HepG2 (cell line): Measurements from ENCODE around the gene PTAR1. TPM values are rescaled to one million over a fixed set of nuclear protein-coding genes. Genes with fewer than 3 reads are reported as not detected.

ENCODE experiments used
- ATAC-seq: fragments of 200-7000 bp; cut with Tn5 transposase; 3 replicates; pipeline ENCODE4 v1.9.1; 2020; ENCODE audit warnings: mild to moderate bottlenecking, moderate library complexity
- BruUV-seq: library from RNA; stranded (reverse); fragments of 400-500 nt; replicated peaks from 2 replicates; lab custom pipeline; 2021; lab: Mats Ljungman, UMichigan
- CTCF ChIA-PET: fragments of 300-600 bp; formaldehyde crosslinking; extraction: SDS; loops from one replicate; lab custom pipeline; 2021; ENCODE audit warnings: low total read pairs, inconsistent platforms, low intra/inter-chr PET ratio; lab: Yijun Ruan, JAX
- POLR2A ChIA-PET: fragments of 350-600 bp; sonication (Branson Sonifier 250); formaldehyde crosslinking; loops from one replicate; lab custom pipeline; 2020; ENCODE audit warnings: antibody characterized with exemption, inconsistent platforms; lab: Yijun Ruan, JAX
- DNase-seq: peaks from one replicate; pipeline ENCODE4 v3.0.0-alpha.2; 2015; ENCODE audit warnings: low spot score
- FAIRE-seq: peaks from 3 replicates; lab custom pipeline; 2011; peaks lifted over from hg19 to GRCh38; lab: Jason Lieb, UNC
- H2AFZ ChIP-seq: one replicate; pipeline ENCODE4 v1.6.1; 2011; ENCODE audit warnings: low read length, inconsistent platforms
- H3K27ac ChIP-seq: fragments of 300-600 bp; 3 replicates; pipeline ENCODE4 v1.8.0; 2011; ENCODE audit warnings: mixed run types, mild to moderate bottlenecking, mixed read lengths, low read length, inconsistent platforms; ENCODE audit not compliant: insufficient read depth; ENCODE audit errors: extremely low read length
- H3K27me3 ChIP-seq, 2 experiments: fragments of 200-600 bp in 1 of 2; 2 replicates in 1 of 2; 3 replicates in 1 of 2; pipeline versions ENCODE4 v1.6.0 to v1.8.0; 2011; ENCODE audit warnings: low read length in 2 of 2, mild to moderate bottlenecking in 2 of 2, moderate library complexity in 2 of 2, inconsistent platforms in 1 of 2; ENCODE audit not compliant: insufficient read depth in 2 of 2, control insufficient read depth in 1 of 2
- H3K36me3 ChIP-seq, 2 experiments: fragments of 200-600 bp in 1 of 2; replicated peaks in 1 of 2; 2 replicates in 1 of 2; 3 replicates in 1 of 2; pipeline versions ENCODE4 v1.5.1 to v1.8.0; 2011; ENCODE audit warnings: low read length in 2 of 2, inconsistent platforms in 1 of 2; ENCODE audit not compliant: insufficient read depth in 2 of 2, control insufficient read depth in 1 of 2
- H3K4me1 ChIP-seq: 2 replicates; pipeline ENCODE4 v1.5.1; 2012; ENCODE audit warnings: low read length, inconsistent platforms; ENCODE audit not compliant: insufficient read depth
- H3K4me2 ChIP-seq: 2 replicates; pipeline ENCODE4 v1.6.0; 2011; ENCODE audit warnings: low read depth, low read length, inconsistent platforms
- H3K4me3 ChIP-seq, 3 experiments: fragments of 200-600 bp in 1 of 3; sonication (generic), shearing (Covaris generic) in 1 of 3; replicated peaks in 1 of 3; 2 replicates each; pipeline ENCODE4 v1.5.1; 2011 to 2016; ENCODE audit warnings: low read length in 3 of 3, inconsistent platforms in 2 of 3, low read depth in 2 of 3, mild to moderate bottlenecking in 2 of 3, control low read depth in 1 of 3, mixed read lengths in 1 of 3; ENCODE audit not compliant: insufficient read depth in 1 of 3
- H3K79me2 ChIP-seq: one replicate; pipeline ENCODE4 v1.6.1; 2011; ENCODE audit warnings: low read length, inconsistent platforms; ENCODE audit not compliant: insufficient read depth
- H3K9ac ChIP-seq: 2 replicates; pipeline ENCODE4 v1.6.0; 2011; ENCODE audit warnings: mild to moderate bottlenecking, low read depth, low read length, inconsistent platforms; ENCODE audit not compliant: insufficient read depth
- H3K9me3 ChIP-seq: 2 replicates; pipeline ENCODE4 v1.5.1; 2012; ENCODE audit warnings: mild to moderate bottlenecking, low read length
- H4K20me1 ChIP-seq: 2 replicates; pipeline ENCODE4 v1.6.0; 2011; ENCODE audit warnings: inconsistent platforms, mild to moderate bottlenecking, low read length, moderate library complexity; ENCODE audit not compliant: insufficient read depth
- AGO2 ChIP-seq: fragments of 200-400 bp; formaldehyde crosslinking; optimal IDR thresholded peaks from 2 replicates; pipeline ENCODE3; 2017; ENCODE audit warnings: mild to moderate bottlenecking, low read depth, low read length, moderate library complexity
- BATF2 ChIP-seq: sonication (generic); formaldehyde crosslinking; IDR thresholded peaks from 2 replicates; pipeline ENCODE4 v1.8.0; 2022; ENCODE audit warnings: mild to moderate bottlenecking, missing genetic modification reagents, moderate library complexity
- CTCF ChIP-seq: sonication (generic); formaldehyde crosslinking; IDR thresholded peaks from 2 replicates; pipeline ENCODE4 v1.5.0; 2020; ENCODE audit warnings: mild to moderate bottlenecking, missing genetic modification reagents, moderate library complexity
- NCOA1 ChIP-seq: sonication (generic); formaldehyde crosslinking; IDR thresholded peaks from 2 replicates; pipeline ENCODE4 v1.9.0; 2021; ENCODE audit warnings: missing genetic modification reagents
- POGZ ChIP-seq: sonication (generic); formaldehyde crosslinking; IDR thresholded peaks from 2 replicates; pipeline ENCODE4 v1.4.0; 2020; ENCODE audit warnings: mild to moderate bottlenecking, missing genetic modification reagents
- RXRB ChIP-seq: IDR thresholded peaks from 2 replicates; pipeline ENCODE4 v1.6.1; 2016; ENCODE audit warnings: borderline replicate concordance, missing genetic modification reagents, missing compliant biosample characterization
- SSRP1 ChIP-seq: IDR thresholded peaks from 2 replicates; pipeline ENCODE4 v1.6.1; 2016; ENCODE audit warnings: control low read depth
- YY1 ChIP-seq: IDR thresholded peaks from 2 replicates; pipeline ENCODE4 v1.6.1; 2011; ENCODE audit warnings: low read length, low read depth, moderate library complexity, mild to moderate bottlenecking; ENCODE audit not compliant: insufficient read depth, insufficient replicate concordance
- ZBTB38 ChIP-seq: sonication (generic); formaldehyde crosslinking; IDR thresholded peaks from 2 replicates; pipeline ENCODE4 v1.5.1; 2020; ENCODE audit warnings: mild to moderate bottlenecking, missing genetic modification reagents
- ZBTB39 ChIP-seq: sonication (generic); formaldehyde crosslinking; IDR thresholded peaks from 2 replicates; pipeline ENCODE4 v1.5.0; 2020; ENCODE audit warnings: missing genetic modification reagents
- ZNF280D ChIP-seq: sonication (generic); formaldehyde crosslinking; IDR thresholded peaks from 2 replicates; pipeline ENCODE4 v1.5.1; 2020; ENCODE audit warnings: mild to moderate bottlenecking, missing genetic modification reagents
- ZNF749 ChIP-seq: sonication (generic); formaldehyde crosslinking; IDR thresholded peaks from 2 replicates; pipeline ENCODE4 v1.8.0; 2022; ENCODE audit warnings: mild to moderate bottlenecking, missing genetic modification reagents, moderate library complexity, borderline replicate concordance
- ZSCAN5A ChIP-seq: sonication (generic); formaldehyde crosslinking; IDR thresholded peaks from 2 replicates; pipeline ENCODE4 v1.8.0; 2022; ENCODE audit warnings: mild to moderate bottlenecking, missing genetic modification reagents, borderline replicate concordance
- WGBS: methylation state at CpG from one replicate; pipeline ENCODE4 v1.1.6; 2017; ENCODE audit warnings: low lambda C conversion rate; 5-methylcytosine and 5-hydroxymethylcytosine counted together
- in situ Hi-C: cut with HindIII; loops from 2 replicates; pipeline ENCODE4 v1.10.0; 2017; ENCODE audit warnings: low pct_unique_long_range_greater_than_20kb; ENCODE audit not compliant: extremely low pct_ligation_motif_present
- intact Hi-C: fragments of 100-400 bp; cut with micrococcal nuclease; formaldehyde crosslinking; loops from one replicate; pipeline ENCODE4 v1.10.0; 2022; ENCODE audit not compliant: unreplicated experiment
- polyA plus RNA-seq, 8 experiments: library from polyadenylated mRNA; depleted of rRNA in 3 of 8; stranded (reverse) in 7 of 8; unstranded in 1 of 8; fragments of >200 nt; fragmentation: Illumina TruSeq in 4 of 8; extraction: Trizol in 4 of 8; gene quantifications; 2 replicates each; pipeline versions ENCODE4 v1.2.1 to v1.2.3, GENCODE V29; 2011 to 2016; ENCODE audit warnings: low read depth in 4 of 8, missing spikeins in 1 of 8, mixed read lengths in 1 of 8; ENCODE audit not compliant: insufficient read depth in 1 of 8
- total RNA-seq, 5 experiments: library from RNA; depleted of rRNA; stranded (reverse); fragments of >200 nt; fragmentation: Illumina TruSeq; extraction: Trizol; gene quantifications; 2 replicates each; pipeline ENCODE4 v1.2.3, GENCODE V29; 2016; ENCODE audit warnings: low read depth in 1 of 5

The PTAR1 gene
- total and polyA plus RNA-seq, 2 of the 13 experiments (the other 11 are each of a cell fraction or from before 2014, with no cell fraction given): 26.5 to 42.1 TPM

- TF ChIP-seq ZBTB39 (CRISPR knock-in tag) (no peak), YY1 (no peak), RXRB (CRISPR knock-in tag) (no peak), ZNF280D (CRISPR knock-in tag) (no peak), SSRP1 (CRISPR knock-in tag) (no peak), POGZ (no peak), AGO2 (no peak)
Observed at GRCh38 chr9:69750085-69750484, 9.7 kb downstream of the PTAR1 start (continued).

GRCh38 chr9:69748304-69748703, 11.5 kb downstream of the PTAR1 start:
- peaks cover 72% of the 10 kb centered on the region for H3K79me2 ChIP-seq
- H3K9me3 ChIP-seq: no peaks in the 10 kb centered on the region
- in situ Hi-C loops (no loop called here), intact Hi-C loops (loop anchor here (5.0 to 10.0 kb wide), 2 partner anchors 76 to 324 kb away; partner anchors contain the start of gene APBA1)
- peak; percentile 48 for FAIRE-seq
- no peaks in the 10 kb centered on the region for H3K27me3 ChIP-seq
- DNase-seq: peak; percentile 81
- H3K4me2 ChIP-seq: peak overlapping the region; percentile 36
- H3K4me3 ChIP-seq: peak overlapping the region in 1 of 3 experiments; percentile 19; a peak in 1 of 6 replicates
- WGBS: 3% methylated on average over 2 of the region's 2 CpGs
- POLR2A ChIA-PET: interaction anchor here (1.6 to 4.2 kb wide), 2 partner anchors 11 to 76 kb away, joined by 3 to 31 read pairs; partner anchors contain the start of genes APBA1 and PTAR1
- CTCF ChIA-PET: no interaction called here
- H3K27ac ChIP-seq: peak overlapping the region; percentile 69
- no peaks in the 10 kb centered on the region for H4K20me1 ChIP-seq
- H3K4me1 ChIP-seq: peaks cover 79% of the 10 kb centered on the region
- peak; percentile 82 for ATAC-seq
- BruUV-seq: no TSS peak
- peaks cover 2 to 38% of the 10 kb centered on the region in 2 experiments; a peak in 2 of 5 replicates for H3K36me3 ChIP-seq
- no peak overlapping the region for H2AFZ ChIP-seq
- H3K9ac ChIP-seq: peak overlapping the region; percentile 6; the same call in 1 of the 2 replicates
- TF ChIP-seq ZSCAN5A (CRISPR knock-in tag): no peak
- no peak for TF ChIP-seq BATF2 (CRISPR knock-in tag)
- no peak for TF ChIP-seq ZNF749 (CRISPR knock-in tag)
- no peak for TF ChIP-seq NCOA1 (CRISPR knock-in tag)
- TF ChIP-seq ZBTB38 (CRISPR knock-in tag): no peak
- TF ChIP-seq CTCF (CRISPR knock-in tag): no peak
